ENCODE data around the gene NDUFV3. TPM values are rescaled to one million over a fixed set of nuclear protein-coding genes. Genes with fewer than 3 reads are reported as not detected.

NDUFV3 gene
- total and polyA plus RNA-seq, 2 of the 13 experiments (the other 11 are each of a cell fraction or from before 2014, with no cell fraction given), result 14.2 to 29.6 TPM

DNA sequence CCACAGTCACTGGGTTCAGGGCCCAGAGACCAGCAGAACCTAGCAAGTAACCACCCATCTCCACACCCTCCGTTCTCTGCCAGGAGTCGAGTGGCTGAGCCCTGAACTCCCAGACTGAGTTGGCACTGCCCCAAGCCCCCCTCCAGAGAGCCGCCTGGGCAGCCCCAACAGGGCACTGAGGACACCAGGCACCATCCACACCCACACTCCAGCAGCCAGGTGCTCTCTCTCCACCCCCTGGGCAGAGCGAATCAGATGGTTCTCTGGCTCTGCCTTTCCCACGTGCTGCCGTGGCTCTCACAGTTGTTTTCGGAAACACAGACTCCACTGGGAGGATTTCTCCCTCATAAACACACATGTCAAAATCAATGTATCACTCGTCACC is 27.3 kb upstream of the NDUFV3 start:
- H3K36me3 ChIP-seq (replicated peaks in 1 of 2; ENCODE audit: control insufficient read depth in 1 of 2, insufficient read depth in 2 of 2, low read length in 2 of 2), result peaks cover 35 to 75% of the 10 kb centered on the region in 2 experiments
- 0 out of 2 replicates have a peak, but pooled peaks cover 2% of the 10 kb centered on the region for H4K20me1 ChIP-seq (ENCODE audit: insufficient read depth, low read length)
- no peaks in the 10 kb centered on the region for H3K9me3 ChIP-seq (ENCODE audit: low read length)
- TF ChIP-seq ATRX (CRISPR knock-in tag; IDR thresholded peaks at IDR 0.05; ENCODE audit: borderline replicate concordance) (no peak), HNRNPL (IDR thresholded peaks at IDR 0.05; ENCODE audit: low read depth, low read length) (0 out of 2 replicates have a peak, but pooled peaks have one; percentile 3), BCL6 (CRISPR knock-in tag; IDR thresholded peaks at IDR 0.05) (no peak), ZNF850 (CRISPR knock-in tag; conservative IDR thresholded peaks at IDR 0.05) (no peak), AGO2 (optimal IDR thresholded peaks at IDR 0.05; ENCODE audit: low read depth, low read length) (peak; percentile 31)
- TF ChIP-seq, protein P1, sequence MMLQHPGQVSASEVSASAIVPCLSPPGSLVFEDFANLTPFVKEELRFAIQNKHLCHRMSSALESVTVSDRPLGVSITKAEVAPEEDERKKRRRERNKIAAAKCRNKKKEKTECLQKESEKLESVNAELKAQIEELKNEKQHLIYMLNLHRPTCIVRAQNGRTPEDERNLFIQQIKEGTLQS (CRISPR knock-in tag; IDR thresholded peaks at IDR 0.05), result no peak
- intact Hi-C loops (cut with micrococcal nuclease; ENCODE audit: unreplicated experiment) (no loop called here), in situ Hi-C loops (cut with HindIII; ENCODE audit: extremely low pct_ligation_motif_present, low pct_unique_long_range_greater_than_20kb) (no loop called here)
- H3K79me2 ChIP-seq (ENCODE audit: insufficient read depth, low read length), result peaks cover 54% of the 10 kb centered on the region
- H2AFZ ChIP-seq (ENCODE audit: low read length), result no peak overlapping the region
- no peaks in the 10 kb centered on the region for H3K27me3 ChIP-seq (ENCODE audit: control insufficient read depth in 1 of 2, insufficient read depth in 2 of 2, low read length in 2 of 2)
- ATAC-seq (no peak), FAIRE-seq (no peak), DNase-seq (ENCODE audit: low spot score) (no peak)
- no peak overlapping the region for H3K27ac ChIP-seq (ENCODE audit: extremely low read length, insufficient read depth, low read length)
- H3K4me2 ChIP-seq (ENCODE audit: low read depth, low read length), result no peak overlapping the region
- ChIA-PET POLR2A (no interaction called here), CTCF (ENCODE audit: low intra/inter-chr PET ratio, low total read pairs) (no interaction called here)
- 90% methylated on average over 5 of the region's 8 CpGs for WGBS (ENCODE audit: low lambda C conversion rate)
- H3K9ac ChIP-seq (ENCODE audit: insufficient read depth, low read depth, low read length), result no peak overlapping the region
- H3K4me3 ChIP-seq (replicated peaks in 1 of 3; ENCODE audit: insufficient read depth in 1 of 3, low read depth in 2 of 3, low read length in 3 of 3), result no peak overlapping the region
- no TSS peak for BruUV-seq (replicated peaks)
- no peaks in the 10 kb centered on the region for H3K4me1 ChIP-seq (ENCODE audit: insufficient read depth, low read length)

DNA sequence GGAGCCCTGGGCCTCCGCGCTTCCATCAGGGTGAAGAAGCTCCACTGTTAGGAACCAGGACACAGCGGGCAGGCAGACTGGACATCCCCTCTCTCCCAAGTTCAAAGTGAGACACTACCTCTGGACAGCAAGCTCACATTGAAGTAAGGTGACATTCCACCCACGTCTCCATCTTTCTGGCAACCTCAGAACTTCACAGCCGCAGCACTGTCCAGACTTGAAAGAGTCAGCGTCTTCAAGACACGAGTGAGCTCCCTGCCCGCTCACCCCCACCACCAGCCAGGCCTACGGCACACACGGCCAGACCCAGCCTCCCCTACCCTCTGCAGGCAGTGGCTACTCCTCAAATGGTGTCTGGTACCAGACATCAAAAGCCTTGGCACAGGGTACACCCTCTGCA is 24.9 kb upstream of the NDUFV3 start:
- ChIA-PET POLR2A (no interaction called here), CTCF (ENCODE audit: low intra/inter-chr PET ratio, low total read pairs) (no interaction called here)
- no peak overlapping the region for H3K4me3 ChIP-seq (replicated peaks in 1 of 3; ENCODE audit: insufficient read depth in 1 of 3, low read depth in 2 of 3, low read length in 3 of 3)
- no peak overlapping the region for H2AFZ ChIP-seq (ENCODE audit: low read length)
- ATAC-seq, result peak; percentile 18; the same call in 1 of the 3 replicates
- no peaks in the 10 kb centered on the region for H3K4me1 ChIP-seq (ENCODE audit: insufficient read depth, low read length)
- peaks cover 48% of the 10 kb centered on the region for H3K79me2 ChIP-seq (ENCODE audit: insufficient read depth, low read length)
- peaks cover 31 to 78% of the 10 kb centered on the region in 2 experiments for H3K36me3 ChIP-seq (replicated peaks in 1 of 2; ENCODE audit: control insufficient read depth in 1 of 2, insufficient read depth in 2 of 2, low read length in 2 of 2)
- no peak overlapping the region for H3K9ac ChIP-seq (ENCODE audit: insufficient read depth, low read depth, low read length)
- no peaks in the 10 kb centered on the region for H3K9me3 ChIP-seq (ENCODE audit: low read length)
- H3K4me2 ChIP-seq (ENCODE audit: low read depth, low read length), result no peak overlapping the region
- BruUV-seq (replicated peaks), result no TSS peak
- no peak for FAIRE-seq
- no peak overlapping the region for H3K27ac ChIP-seq (ENCODE audit: extremely low read length, insufficient read depth, low read length)
- in situ Hi-C loops (cut with HindIII; ENCODE audit: extremely low pct_ligation_motif_present, low pct_unique_long_range_greater_than_20kb), result no loop called here
- no peak for DNase-seq (ENCODE audit: low spot score)
- H4K20me1 ChIP-seq (ENCODE audit: insufficient read depth, low read length), result 0 out of 2 replicates have a peak, but pooled peaks cover 2% of the 10 kb centered on the region
- WGBS (ENCODE audit: low lambda C conversion rate), result 99% methylated on average over 9 of the region's 10 CpGs
- intact Hi-C loops (cut with micrococcal nuclease; ENCODE audit: unreplicated experiment), result no loop called here
- H3K27me3 ChIP-seq (ENCODE audit: control insufficient read depth in 1 of 2, insufficient read depth in 2 of 2, low read length in 2 of 2), result no peaks in the 10 kb centered on the region
- TF ChIP-seq SSRP1 (CRISPR knock-in tag; IDR thresholded peaks at IDR 0.05), result no peak
- TF ChIP-seq HMG20B (CRISPR knock-in tag; conservative IDR thresholded peaks at IDR 0.05), result no peak
- TF ChIP-seq ZNF34 (CRISPR knock-in tag; IDR thresholded peaks at IDR 0.05; ENCODE audit: borderline replicate concordance), result no peak
- TF ChIP-seq, protein P2, sequence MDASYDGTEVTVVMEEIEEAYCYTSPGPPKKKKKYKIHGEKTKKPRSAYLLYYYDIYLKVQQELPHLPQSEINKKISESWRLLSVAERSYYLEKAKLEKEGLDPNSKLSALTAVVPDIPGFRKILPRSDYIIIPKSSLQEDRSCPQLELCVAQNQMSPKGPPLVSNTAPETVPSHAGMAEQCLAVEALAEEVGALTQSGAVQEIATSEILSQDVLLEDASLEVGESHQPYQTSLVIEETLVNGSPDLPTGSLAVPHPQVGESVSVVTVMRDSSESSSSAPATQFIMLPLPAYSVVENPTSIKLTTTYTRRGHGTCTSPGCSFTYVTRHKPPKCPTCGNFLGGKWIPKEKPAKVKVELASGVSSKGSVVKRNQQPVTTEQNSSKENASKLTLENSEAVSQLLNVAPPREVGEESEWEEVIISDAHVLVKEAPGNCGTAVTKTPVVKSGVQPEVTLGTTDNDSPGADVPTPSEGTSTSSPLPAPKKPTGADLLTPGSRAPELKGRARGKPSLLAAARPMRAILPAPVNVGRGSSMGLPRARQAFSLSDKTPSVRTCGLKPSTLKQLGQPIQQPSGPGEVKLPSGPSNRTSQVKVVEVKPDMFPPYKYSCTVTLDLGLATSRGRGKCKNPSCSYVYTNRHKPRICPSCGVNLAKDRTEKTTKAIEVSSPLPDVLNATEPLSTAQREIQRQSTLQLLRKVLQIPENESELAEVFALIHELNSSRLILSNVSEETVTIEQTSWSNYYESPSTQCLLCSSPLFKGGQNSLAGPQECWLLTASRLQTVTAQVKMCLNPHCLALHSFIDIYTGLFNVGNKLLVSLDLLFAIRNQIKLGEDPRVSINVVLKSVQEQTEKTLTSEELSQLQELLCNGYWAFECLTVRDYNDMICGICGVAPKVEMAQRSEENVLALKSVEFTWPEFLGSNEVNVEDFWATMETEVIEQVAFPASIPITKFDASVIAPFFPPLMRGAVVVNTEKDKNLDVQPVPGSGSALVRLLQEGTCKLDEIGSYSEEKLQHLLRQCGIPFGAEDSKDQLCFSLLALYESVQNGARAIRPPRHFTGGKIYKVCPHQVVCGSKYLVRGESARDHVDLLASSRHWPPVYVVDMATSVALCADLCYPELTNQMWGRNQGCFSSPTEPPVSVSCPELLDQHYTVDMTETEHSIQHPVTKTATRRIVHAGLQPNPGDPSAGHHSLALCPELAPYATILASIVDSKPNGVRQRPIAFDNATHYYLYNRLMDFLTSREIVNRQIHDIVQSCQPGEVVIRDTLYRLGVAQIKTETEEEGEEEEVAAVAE (CRISPR knock-in tag; IDR thresholded peaks at IDR 0.05; ENCODE audit: borderline replicate concordance), result no peak
- TF ChIP-seq FLYWCH1 (CRISPR knock-in tag; IDR thresholded peaks at IDR 0.05), result no peak
- TF ChIP-seq CEBPG (CRISPR knock-in tag; IDR thresholded peaks at IDR 0.05), result no peak
- TF ChIP-seq, protein P3, sequence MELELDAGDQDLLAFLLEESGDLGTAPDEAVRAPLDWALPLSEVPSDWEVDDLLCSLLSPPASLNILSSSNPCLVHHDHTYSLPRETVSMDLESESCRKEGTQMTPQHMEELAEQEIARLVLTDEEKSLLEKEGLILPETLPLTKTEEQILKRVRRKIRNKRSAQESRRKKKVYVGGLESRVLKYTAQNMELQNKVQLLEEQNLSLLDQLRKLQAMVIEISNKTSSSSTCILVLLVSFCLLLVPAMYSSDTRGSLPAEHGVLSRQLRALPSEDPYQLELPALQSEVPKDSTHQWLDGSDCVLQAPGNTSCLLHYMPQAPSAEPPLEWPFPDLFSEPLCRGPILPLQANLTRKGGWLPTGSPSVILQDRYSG (CRISPR knock-in tag; IDR thresholded peaks at IDR 0.05), result no peak
